Spleen (tissue), 11 donors: Measurements from ENCODE around the gene ADRB2. TPM values are rescaled to one million over a fixed set of nuclear protein-coding genes. Genes with fewer than 3 reads are reported as not detected.

ENCODE experiments used
- DNase-seq: peaks from one replicate; pipeline ENCODE4 v3.0.0-alpha.2; 2020
- H3K27ac ChIP-seq, 8 donors: fragments of 200-600 bp; sonication (generic) in 7 of 8; 1 replicate in 4 of 8; 2 replicates in 4 of 8; pipeline versions ENCODE4 v1.5.0 to v1.8.0; 2016 to 2021; ENCODE audit warnings: inconsistent platforms in 4 of 8, mild to moderate bottlenecking in 4 of 8, moderate library complexity in 1 of 8
- H3K27me3 ChIP-seq, 7 donors: fragments of 200-600 bp; sonication (generic) in 6 of 7; replicated peaks in 1 of 7; 1 replicate in 4 of 7; 2 replicates in 3 of 7; pipeline versions ENCODE4 v1.5.0 to v1.8.0; 2016 to 2021; ENCODE audit warnings: inconsistent platforms in 3 of 7, mild to moderate bottlenecking in 1 of 7
- H3K36me3 ChIP-seq, 6 donors: fragments of 200-600 bp; sonication (generic) in 5 of 6; 1 replicate in 4 of 6; 2 replicates in 2 of 6; pipeline versions ENCODE4 v1.5.0 to v1.8.0; 2016 to 2021; ENCODE audit warnings: inconsistent platforms in 2 of 6
- H3K4me1 ChIP-seq, 6 donors: fragments of 200-600 bp; sonication (generic) in 5 of 6; 1 replicate in 3 of 6; 2 replicates in 3 of 6; pipeline versions ENCODE4 v1.5.0 to v1.8.0; 2016 to 2021; ENCODE audit warnings: inconsistent platforms in 3 of 6
- H3K4me3 ChIP-seq, 8 donors: fragments of 200-600 bp; sonication (generic) in 7 of 8; 1 replicate in 4 of 8; 2 replicates in 4 of 8; pipeline versions ENCODE4 v1.5.0 to v1.8.0; 2016 to 2021; ENCODE audit warnings: inconsistent platforms in 4 of 8, mild to moderate bottlenecking in 4 of 8, moderate library complexity in 2 of 8
- H3K9me3 ChIP-seq, 8 donors: fragments of 200-600 bp; sonication (generic) in 7 of 8; 1 replicate in 4 of 8; 2 replicates in 4 of 8; pipeline versions ENCODE4 v1.5.0 to v1.8.0; 2016 to 2021; ENCODE audit warnings: inconsistent platforms in 4 of 8
- CTCF ChIP-seq, 11 experiments: fragments of 200-600 bp in 7 of 11; fragments of 450-650 bp in 4 of 11; sonication (generic) in 4 of 11; IDR thresholded peaks in 8 of 11; conservative IDR thresholded peaks in 3 of 11; 1 replicate in 7 of 11; 2 replicates in 4 of 11; pipeline versions ENCODE4 v1.4.0 to v1.8.0; 2016 to 2021; ENCODE audit warnings: antibody characterized with exemption in 11 of 11, inconsistent platforms in 4 of 11, mild to moderate bottlenecking in 1 of 11
- POLR2A ChIP-seq, 3 donors: fragments of 450-650 bp; IDR thresholded peaks; one replicate each; pipeline ENCODE4 v1.5.1; 2017; ENCODE audit warnings: antibody characterized with exemption in 3 of 3, mild to moderate bottlenecking in 1 of 3
- POLR2AphosphoS5 ChIP-seq, 3 donors: sonication (generic); formaldehyde crosslinking; IDR thresholded peaks; one replicate each; pipeline ENCODE4 v1.5.1; 2017; ENCODE audit warnings: antibody characterized with exemption in 3 of 3
- WGBS, 5 donors: extraction: QIAGEN DNeasy Blood & Tissue Kit in 3 of 5; methylation state at CpG; one replicate each; pipeline versions ENCODE4 v1.1.5 to v1.1.7; 2013 to 2018; 5-methylcytosine and 5-hydroxymethylcytosine counted together
- intact Hi-C: fragments of 100-400 bp; cut with DNase I; formaldehyde crosslinking; loops from one replicate; pipeline ENCODE4 v1.15.0; 2023; ENCODE audit warnings: low total_unique reads
- polyA plus RNA-seq, 3 donors: library from polyadenylated mRNA; stranded (reverse); fragments of 200-250 nt; gene quantifications; one replicate each; pipeline ENCODE4 v1.2.1, GENCODE V29; 2013
- total RNA-seq, 7 donors: library from RNA; depleted of rRNA in 3 of 7; stranded (reverse); fragments of >200 nt in 3 of 7; fragmentation: NEBNext Ultra II Directional in 4 of 7; extraction: Animal tissue kit (Norgen Biotek cat#: 25700) in 4 of 7; gene quantifications; one replicate each; pipeline versions ENCODE4 v1.1.0 to v1.2.1, GENCODE V29; 2016 to 2021
- donor health status: healthy with polysubstance abuse.
- donor health status: DM: no; HTN: no; CAD: no; lungs with moderate emphysema.
- donor health status: DM: no; HTN: no; CAD: no.
- donor health status: Bipolar disorder and iron deficiency.
- donor health status: healthy.
- donor health status: DM: no; HTN: no; CAD: no.
- donor health status: DM: yes; HTN: yes; CAD: no.

Gene ADRB2
- total and polyA plus RNA-seq, 10 donors = 1.2 to 23.1 (median 9.4) TPM

DNA sequence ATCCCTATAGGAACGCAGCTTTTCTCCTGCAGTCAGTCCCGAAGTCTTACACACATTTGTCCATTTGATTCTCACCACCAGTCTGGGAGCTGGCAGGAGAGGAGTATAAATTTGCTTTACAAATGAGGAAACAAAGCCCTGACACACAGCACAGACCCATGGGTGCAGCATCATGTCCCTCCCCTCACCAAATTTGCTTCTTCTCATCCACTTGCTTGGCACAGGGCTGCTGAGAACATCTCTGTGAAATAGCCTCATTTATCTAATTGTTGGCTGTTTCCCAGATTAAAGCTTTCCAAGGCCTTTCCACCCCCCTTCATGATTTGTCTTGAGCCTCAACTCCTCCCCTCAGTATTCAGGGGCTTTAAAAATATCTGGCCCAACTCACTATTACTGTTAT, 11.3 kb upstream of the ADRB2 start:
- DNase-seq = no peak
- intact Hi-C loops = no loop called here
- no peak overlapping the region for H3K4me3 ChIP-seq
- H3K27ac ChIP-seq = peak overlapping the region in 2 of 8 donors; percentile 5 to 21
- no peaks in the 10 kb centered on the region for H3K27me3 ChIP-seq
- H3K36me3 ChIP-seq = no peaks in the 10 kb centered on the region
- H3K9me3 ChIP-seq = no peaks in the 10 kb centered on the region
- 48 to 90% (median 78%) methylated on average over 2 of the region's 2 CpGs for WGBS, 5 donors
- H3K4me1 ChIP-seq = peaks cover 36 to 65% (median 55%) of the 10 kb centered on the region in 6 donors
- TF ChIP-seq POLR2A (IDR thresholded peaks at IDR 0.05) (no peak), POLR2AphosphoS5 (IDR thresholded peaks at IDR 0.05) (no peak), CTCF (IDR thresholded peaks at IDR 0.05 in 8 of 11, conservative IDR thresholded peaks at IDR 0.05 in 3 of 11) (no peak)

- Histone ChIP-seq H3K4me3 (no peak overlapping the region), H3K4me1 (peaks cover 31 to 64% (median 52%) of the 10 kb centered on the region in 6 donors), H3K36me3 (no peaks in the 10 kb centered on the region), H3K27ac (peak overlapping the region in 3 of 8 donors; percentile 5 to 22 (median 21)), H3K27me3 (no peaks in the 10 kb centered on the region), H3K9me3 (no peaks in the 10 kb centered on the region)
- intact Hi-C loops = no loop called here
- TF ChIP-seq POLR2AphosphoS5 (IDR thresholded peaks at IDR 0.05) (no peak), CTCF (IDR thresholded peaks at IDR 0.05 in 8 of 11, conservative IDR thresholded peaks at IDR 0.05 in 3 of 11) (no peak), POLR2A (IDR thresholded peaks at IDR 0.05) (no peak)
- no peak for DNase-seq
Observed at GRCh38 chr5:148815578-148815977, 10.8 kb upstream of the ADRB2 start.

GRCh38 chr5:148816357-148816756, 10.1 kb upstream of the ADRB2 start:
- Histone ChIP-seq H3K27me3 (no peaks in the 10 kb centered on the region), H3K27ac (peak overlapping the region in 6 of 8 donors; percentile 6 to 64 (median 46)), H3K9me3 (no peaks in the 10 kb centered on the region), H3K36me3 (no peaks in the 10 kb centered on the region), H3K4me1 (peaks cover 25 to 64% (median 49%) of the 10 kb centered on the region in 6 donors), H3K4me3 (no peak overlapping the region)
- no peak for DNase-seq
- no peak for TF ChIP-seq POLR2AphosphoS5 (IDR thresholded peaks at IDR 0.05)
- no peak for TF ChIP-seq POLR2A (IDR thresholded peaks at IDR 0.05)
- TF ChIP-seq CTCF (IDR thresholded peaks at IDR 0.05 in 8 of 11, conservative IDR thresholded peaks at IDR 0.05 in 3 of 11) = no peak
- intact Hi-C loops = no loop called here
- 25 to 61% (median 49%) methylated on average over 1 of the region's 1 CpG for WGBS, 5 donors

- H3K27me3 ChIP-seq = no peaks in the 10 kb centered on the region
- no peak overlapping the region for H3K4me3 ChIP-seq
- H3K36me3 ChIP-seq = no peaks in the 10 kb centered on the region
- DNase-seq = no peak
- peak overlapping the region in 6 of 8 donors; percentile 6 to 64 (median 46) for H3K27ac ChIP-seq
- no peaks in the 10 kb centered on the region for H3K9me3 ChIP-seq
- WGBS, 5 donors = 12 to 24% (median 21%) methylated on average over 1 of the region's 1 CpG
- TF ChIP-seq POLR2A (IDR thresholded peaks at IDR 0.05) (no peak), POLR2AphosphoS5 (IDR thresholded peaks at IDR 0.05) (no peak), CTCF (IDR thresholded peaks at IDR 0.05 in 8 of 11, conservative IDR thresholded peaks at IDR 0.05 in 3 of 11) (no peak)
- H3K4me1 ChIP-seq = peaks cover 24 to 64% (median 48%) of the 10 kb centered on the region in 6 donors
- intact Hi-C loops = no loop called here
Observed at GRCh38 chr5:148816782-148817181, 9.6 kb upstream of the ADRB2 start.
